CD4-positive, alpha-beta T cell (primary cell): Measurements from ENCODE around the gene TBX18. TPM values are rescaled to one million over a fixed set of nuclear protein-coding genes. Genes with fewer than 3 reads are reported as not detected.

Experiments used
- ATAC-seq: fragments of 200-7000 bp; cut with Tn5 transposase; one replicate; pipeline ENCODE4 v1.10.0; 2022; ENCODE audit warnings: mild to moderate bottlenecking; ENCODE audit not compliant: poor library complexity
- CTCF ChIA-PET: fragments of 350-600 bp; sonication (Branson Sonifier 250); formaldehyde crosslinking; loops from one replicate; lab custom pipeline; 2021; ENCODE audit warnings: antibody characterized with exemption, inconsistent platforms; lab: Charles Lee
- POLR2A ChIA-PET: fragments of 350-600 bp; sonication (Branson Sonifier 250); formaldehyde crosslinking; loops from one replicate; lab custom pipeline; 2021; ENCODE audit warnings: antibody characterized with exemption, inconsistent platforms; lab: Charles Lee
- DNase-seq, 14 experiments: peaks; one replicate each; pipeline ENCODE4 v3.0.0-alpha.2; 2013 to 2020; ENCODE audit warnings: mixed read lengths in 2 of 14
- H3K27ac ChIP-seq, 2 donors: one replicate each; pipeline versions ENCODE4 v1.5.1 to v1.7.0; 2013; ENCODE audit warnings: low read length in 2 of 2, low read depth in 1 of 2, mild to moderate bottlenecking in 1 of 2
- H3K27me3 ChIP-seq, 2 experiments: 1 replicate in 1 of 2; 2 replicates in 1 of 2; pipeline versions ENCODE4 v1.6.1 to v1.7.0; 2013; ENCODE audit warnings: low read length in 2 of 2, control low read depth in 1 of 2, mild to moderate bottlenecking in 1 of 2, moderate library complexity in 1 of 2; ENCODE audit not compliant: insufficient read depth in 2 of 2, control insufficient read depth in 1 of 2
- H3K36me3 ChIP-seq: one replicate; pipeline ENCODE4 v1.6.1; 2013; ENCODE audit warnings: low read length, control low read depth; ENCODE audit not compliant: insufficient read depth
- H3K4me1 ChIP-seq: one replicate; pipeline ENCODE4 v1.6.1; 2013; ENCODE audit warnings: low read length, control low read depth; ENCODE audit not compliant: insufficient read depth
- H3K4me3 ChIP-seq: one replicate; pipeline ENCODE4 v1.5.1; 2013; ENCODE audit warnings: mild to moderate bottlenecking, low read length, moderate library complexity
- H3K9me3 ChIP-seq, 2 experiments: 1 replicate in 1 of 2; 2 replicates in 1 of 2; pipeline versions ENCODE4 v1.6.1 to v1.7.0; 2013; ENCODE audit warnings: low read length in 2 of 2, mild to moderate bottlenecking in 2 of 2, control low read depth in 1 of 2, moderate library complexity in 1 of 2; ENCODE audit not compliant: control insufficient read depth in 1 of 2, insufficient read depth in 1 of 2
- H3K27ac Mint-ChIP-seq: one replicate; pipeline ENCODE4 v1.8.0; 2020; ENCODE audit warnings: mixed read lengths
- H3K27me3 Mint-ChIP-seq: one replicate; pipeline ENCODE4 v1.8.0; 2021; ENCODE audit warnings: mixed read lengths
- H3K36me3 Mint-ChIP-seq: one replicate; pipeline ENCODE4 v1.8.0; 2021; ENCODE audit warnings: low read depth, mixed read lengths
- H3K4me1 Mint-ChIP-seq: one replicate; pipeline ENCODE4 v1.8.0; 2021; ENCODE audit warnings: low read depth, mixed read lengths
- H3K4me3 Mint-ChIP-seq: one replicate; pipeline ENCODE4 v1.8.0; 2020; ENCODE audit warnings: mild to moderate bottlenecking, mixed read lengths
- H3K9me3 Mint-ChIP-seq: one replicate; pipeline ENCODE4 v1.8.0; 2020; ENCODE audit warnings: mixed read lengths
- intact Hi-C, 2 experiments: fragments of 100-400 bp; cut with DNase I in 1 of 2; cut with micrococcal nuclease in 1 of 2; formaldehyde crosslinking; loops; one replicate each; pipeline versions ENCODE4 v1.15.1 to v1.9.0; 2023 to 2025; cut with DNase I, micrococcal nuclease
- total RNA-seq, 174 experiments: library from RNA in 2 of 174; stranded (reverse) in 2 of 174; gene quantifications; one replicate each; pipeline ENCODE4 v1.2.3 and lab custom pipeline; 2021 to 2026
- TF ChIP-seq, protein P1 (sequence below): fragments of 200-600 bp; IDR thresholded peaks from one replicate; pipeline ENCODE4 v1.8.0; 2022; ENCODE audit warnings: antibody characterized with exemption, mild to moderate bottlenecking

The TBX18 gene
- total RNA-seq, 2 experiments from 2014 or later, result not detected

DNA sequence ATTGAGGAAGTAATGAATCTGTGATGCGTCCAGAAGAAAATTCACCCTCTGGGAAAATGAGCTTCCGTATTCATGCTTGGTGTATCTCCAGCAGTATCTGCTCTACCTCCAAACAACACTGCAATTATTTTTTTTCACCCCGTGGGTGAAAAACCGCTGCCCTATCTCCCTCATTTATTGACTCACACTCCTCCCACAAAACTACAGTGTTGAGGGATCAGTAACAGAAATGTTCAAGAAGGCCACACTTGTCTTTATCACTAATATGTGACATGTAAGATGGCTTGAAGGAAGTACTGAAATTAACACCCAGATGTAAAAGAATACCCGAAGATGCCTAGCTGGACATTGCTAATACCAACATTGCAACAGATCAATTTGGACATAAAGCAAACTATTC is 4.9 kb upstream of the TBX18 start:
- H3K27ac ChIP-seq, result no peak overlapping the region
- no peak for ATAC-seq
- peaks cover 81% of the 10 kb centered on the region for H3K27me3 Mint-ChIP-seq
- H3K4me1 Mint-ChIP-seq, result peaks cover 6% of the 10 kb centered on the region
- no peak for DNase-seq
- no peaks in the 10 kb centered on the region for H3K36me3 Mint-ChIP-seq
- TF ChIP-seq, protein P1, sequence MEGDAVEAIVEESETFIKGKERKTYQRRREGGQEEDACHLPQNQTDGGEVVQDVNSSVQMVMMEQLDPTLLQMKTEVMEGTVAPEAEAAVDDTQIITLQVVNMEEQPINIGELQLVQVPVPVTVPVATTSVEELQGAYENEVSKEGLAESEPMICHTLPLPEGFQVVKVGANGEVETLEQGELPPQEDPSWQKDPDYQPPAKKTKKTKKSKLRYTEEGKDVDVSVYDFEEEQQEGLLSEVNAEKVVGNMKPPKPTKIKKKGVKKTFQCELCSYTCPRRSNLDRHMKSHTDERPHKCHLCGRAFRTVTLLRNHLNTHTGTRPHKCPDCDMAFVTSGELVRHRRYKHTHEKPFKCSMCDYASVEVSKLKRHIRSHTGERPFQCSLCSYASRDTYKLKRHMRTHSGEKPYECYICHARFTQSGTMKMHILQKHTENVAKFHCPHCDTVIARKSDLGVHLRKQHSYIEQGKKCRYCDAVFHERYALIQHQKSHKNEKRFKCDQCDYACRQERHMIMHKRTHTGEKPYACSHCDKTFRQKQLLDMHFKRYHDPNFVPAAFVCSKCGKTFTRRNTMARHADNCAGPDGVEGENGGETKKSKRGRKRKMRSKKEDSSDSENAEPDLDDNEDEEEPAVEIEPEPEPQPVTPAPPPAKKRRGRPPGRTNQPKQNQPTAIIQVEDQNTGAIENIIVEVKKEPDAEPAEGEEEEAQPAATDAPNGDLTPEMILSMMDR, result no peak
- no peak overlapping the region for H3K4me3 Mint-ChIP-seq
- peaks cover 0 to 47% of the 10 kb centered on the region in 2 experiments for H3K9me3 ChIP-seq
- CTCF ChIA-PET, result no interaction called here
- intact Hi-C loops, result no loop called here
- no peaks in the 10 kb centered on the region for H3K9me3 Mint-ChIP-seq
- H3K36me3 ChIP-seq, result no peaks in the 10 kb centered on the region
- no peak overlapping the region for H3K4me3 ChIP-seq
- POLR2A ChIA-PET, result no interaction called here
- H3K27me3 ChIP-seq, result peaks cover 67 to 88% of the 10 kb centered on the region in 2 experiments
- peaks cover 3% of the 10 kb centered on the region for H3K4me1 ChIP-seq
- no peak overlapping the region for H3K27ac Mint-ChIP-seq

DNA sequence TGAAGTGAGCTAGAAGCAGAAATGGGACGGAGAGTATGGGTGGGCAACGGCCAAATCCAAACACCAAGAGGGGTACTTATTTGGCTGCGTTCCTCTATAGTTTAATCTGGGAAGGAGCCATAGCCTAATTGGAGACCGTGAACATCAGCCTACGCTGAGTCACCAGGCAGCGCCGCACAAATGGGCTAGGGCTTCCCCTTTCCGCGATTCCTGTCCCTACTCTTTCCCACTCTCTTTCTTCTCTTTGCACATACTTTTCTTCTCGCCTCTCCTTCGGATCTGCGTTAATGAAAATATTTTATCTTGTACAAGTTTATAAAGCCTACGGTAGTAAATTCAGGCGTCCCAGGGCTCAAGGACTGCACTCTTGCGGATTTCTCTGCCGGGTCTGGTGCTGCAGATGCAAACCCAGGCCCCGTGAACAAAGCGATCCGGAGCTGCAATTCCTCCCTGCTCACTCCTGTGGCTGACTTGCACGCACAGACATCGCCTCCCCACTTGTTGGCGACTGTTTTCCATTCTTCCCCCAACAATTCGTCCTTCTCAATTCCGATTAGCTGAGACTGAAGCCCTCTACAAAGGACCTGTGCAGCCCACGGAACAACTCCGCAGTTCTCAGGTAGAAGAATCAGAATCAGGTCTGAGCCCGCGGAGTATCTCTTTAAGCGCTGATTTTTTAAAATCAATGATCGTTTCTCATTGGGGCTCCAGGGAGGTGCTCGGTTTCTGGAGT is 4.2 kb upstream of the TBX18 start:
- ATAC-seq (no peak), DNase-seq (no peak)
- CTCF ChIA-PET, result no interaction called here
- peaks cover 9% of the 10 kb centered on the region for H3K4me1 Mint-ChIP-seq
- Histone ChIP-seq H3K36me3 (no peaks in the 10 kb centered on the region), H3K27ac (no peak overlapping the region), H3K27me3 (peaks cover 64 to 84% of the 10 kb centered on the region in 2 experiments), H3K4me1 (peaks cover 5% of the 10 kb centered on the region), H3K9me3 (peaks cover 0 to 44% of the 10 kb centered on the region in 2 experiments), H3K4me3 (no peak overlapping the region)
- intact Hi-C loops, result no loop called here
- H3K27ac Mint-ChIP-seq, result no peak overlapping the region
- POLR2A ChIA-PET, result no interaction called here
- H3K9me3 Mint-ChIP-seq, result no peaks in the 10 kb centered on the region
- peaks cover 80% of the 10 kb centered on the region for H3K27me3 Mint-ChIP-seq
- H3K4me3 Mint-ChIP-seq, result no peak overlapping the region
- no peaks in the 10 kb centered on the region for H3K36me3 Mint-ChIP-seq
- TF ChIP-seq, protein P1, result no peak

DNA sequence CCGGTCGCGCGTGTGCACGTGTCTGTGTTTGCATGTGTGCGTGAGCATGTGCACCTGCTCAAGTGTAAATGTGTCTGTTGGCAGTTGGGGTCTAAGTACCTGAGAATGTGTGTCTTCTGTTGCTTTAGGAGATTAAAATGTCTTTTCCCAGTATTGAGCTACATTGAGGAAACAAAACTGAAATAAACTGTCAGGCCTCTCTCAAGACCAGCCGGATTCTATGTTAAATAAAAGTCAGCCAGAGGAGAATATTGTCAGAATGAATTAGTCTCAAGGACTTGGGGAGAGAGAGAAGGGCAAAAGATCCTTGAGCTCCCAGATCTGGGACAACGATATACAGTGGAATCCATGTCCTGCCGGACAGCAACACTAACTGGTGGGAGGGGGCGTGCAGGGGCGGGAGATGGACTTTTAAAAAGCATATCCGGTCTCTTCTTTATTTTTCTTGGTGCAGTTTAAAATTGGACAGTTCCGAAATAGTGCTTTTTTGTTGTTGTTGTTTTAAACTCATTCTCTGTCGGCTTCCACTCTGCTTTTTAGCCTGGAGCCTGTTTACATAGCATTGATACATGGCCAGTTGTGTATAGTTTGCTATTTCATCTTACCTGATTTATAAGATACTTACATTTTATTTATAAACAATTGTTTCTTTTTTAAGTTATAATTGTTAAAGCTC is 3.3 kb upstream of the TBX18 start:
- Mint-ChIP-seq H3K27ac (no peak overlapping the region), H3K36me3 (no peaks in the 10 kb centered on the region), H3K4me1 (peaks cover 9% of the 10 kb centered on the region), H3K27me3 (peaks cover 78% of the 10 kb centered on the region), H3K9me3 (no peaks in the 10 kb centered on the region), H3K4me3 (no peak overlapping the region)
- no peak overlapping the region for H3K27ac ChIP-seq
- no peak overlapping the region for H3K4me3 ChIP-seq
- ChIA-PET CTCF (no interaction called here), POLR2A (no interaction called here)
- H3K9me3 ChIP-seq, result peaks cover 0 to 42% of the 10 kb centered on the region in 2 experiments
- DNase-seq, result no peak
- TF ChIP-seq, protein P1, result no peak
- ATAC-seq, result no peak
- peaks cover 5% of the 10 kb centered on the region for H3K4me1 ChIP-seq
- no peaks in the 10 kb centered on the region for H3K36me3 ChIP-seq
- peaks cover 64 to 84% of the 10 kb centered on the region in 2 experiments for H3K27me3 ChIP-seq
- intact Hi-C loops, result no loop called here
